ENCODE data around the gene SFMBT1. TPM values are rescaled to one million over a fixed set of nuclear protein-coding genes. Genes with fewer than 3 reads are reported as not detected.

The SFMBT1 gene
- total RNA-seq, 1 experiment from 2014 or later, result 15.1 TPM

DNA sequence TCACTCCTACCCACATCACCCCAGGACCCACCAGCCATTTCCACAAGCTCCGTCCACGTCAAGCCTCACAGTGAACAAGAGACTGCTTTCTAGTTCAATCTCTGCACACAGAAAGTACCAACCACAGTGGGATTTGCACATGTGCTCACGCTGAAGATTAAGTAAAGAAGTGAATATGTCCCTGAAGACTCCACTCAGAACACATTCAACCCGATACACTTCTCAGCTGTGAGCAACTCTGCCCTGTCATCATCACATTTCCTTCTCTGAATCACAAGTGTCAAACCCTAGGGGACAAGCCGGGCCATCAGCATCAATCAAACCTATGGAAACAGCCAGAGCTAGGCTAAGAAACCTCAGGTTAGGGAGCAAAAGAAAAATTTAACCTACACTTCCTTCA lies 150.5 kb downstream of the SFMBT1 start:
- no peaks in the 10 kb centered on the region for H3K27me3 ChIP-seq (replicated peaks)
- peaks cover 19% of the 10 kb centered on the region for H3K4me1 ChIP-seq (replicated peaks)
- no peak for DNase-seq (ENCODE audit: low read depth in 1 of 2, low spot score in 2 of 2)
- H3K27ac ChIP-seq, result no peak overlapping the region
- H3K4me3 ChIP-seq, result no peak overlapping the region
- no peaks in the 10 kb centered on the region for H3K9me3 ChIP-seq (replicated peaks)
- H3K36me3 ChIP-seq, result peaks cover 11% of the 10 kb centered on the region

DNA sequence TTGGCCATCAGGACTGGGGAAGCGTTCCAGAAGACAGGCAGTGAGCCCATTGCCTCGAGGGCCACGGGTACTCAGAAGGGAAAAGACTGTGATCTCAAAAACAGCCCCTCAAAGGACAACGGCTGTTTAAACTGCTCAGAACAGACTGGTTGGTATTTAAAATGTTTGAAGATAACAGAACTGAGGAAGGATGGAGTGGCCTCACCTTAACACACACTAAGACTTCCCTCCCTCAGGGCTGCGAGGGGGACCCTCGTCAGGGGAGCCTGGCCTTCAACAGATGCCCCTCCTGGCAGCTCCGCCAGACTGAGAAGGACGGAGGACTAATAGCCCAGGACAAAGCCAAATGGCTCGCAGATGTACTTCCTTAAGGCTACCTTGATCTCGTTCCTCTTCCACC lies 151.1 kb downstream of the SFMBT1 start:
- Histone ChIP-seq H3K27ac (no peak overlapping the region), H3K4me3 (no peak overlapping the region)

DNA sequence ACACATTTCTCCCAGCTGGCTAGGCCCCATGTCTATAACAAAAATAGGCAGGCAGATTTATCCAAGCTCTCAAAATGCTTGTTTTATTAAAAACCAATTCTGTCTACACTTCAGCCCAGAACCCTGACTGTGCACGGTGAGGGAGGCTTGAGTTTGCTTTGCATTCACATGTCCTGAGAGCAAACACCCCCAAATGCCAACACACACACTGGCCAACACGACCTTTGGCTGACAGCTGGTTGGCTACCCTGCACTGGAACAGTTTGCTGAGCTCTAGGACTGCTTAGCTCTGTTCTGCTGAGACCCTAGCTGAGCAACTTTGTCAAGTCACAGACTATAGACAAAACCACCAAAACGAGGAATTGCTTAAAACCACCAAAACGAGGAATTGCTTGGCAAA lies 152.2 kb downstream of the SFMBT1 start:
- Histone ChIP-seq H3K27ac (no peak overlapping the region), H3K27me3 (replicated peaks) (no peaks in the 10 kb centered on the region), H3K9me3 (replicated peaks) (no peaks in the 10 kb centered on the region), H3K4me3 (no peak overlapping the region), H3K36me3 (peaks cover 11% of the 10 kb centered on the region), H3K4me1 (replicated peaks) (peaks cover 19% of the 10 kb centered on the region)
- no peak for DNase-seq (ENCODE audit: low read depth in 1 of 2, low spot score in 2 of 2)

More for the DNA sequence above, 151.1 kb downstream of the SFMBT1 start:
- no peak for DNase-seq (ENCODE audit: low read depth in 1 of 2, low spot score in 2 of 2)
- Histone ChIP-seq H3K4me1 (replicated peaks) (peaks cover 19% of the 10 kb centered on the region), H3K27me3 (replicated peaks) (no peaks in the 10 kb centered on the region), H3K9me3 (replicated peaks) (no peaks in the 10 kb centered on the region), H3K36me3 (peaks cover 11% of the 10 kb centered on the region)

- Histone ChIP-seq H3K36me3 (peaks cover 11% of the 10 kb centered on the region), H3K27ac (no peak overlapping the region), H3K9me3 (replicated peaks) (no peaks in the 10 kb centered on the region), H3K27me3 (replicated peaks) (no peaks in the 10 kb centered on the region), H3K4me1 (replicated peaks) (peaks cover 16% of the 10 kb centered on the region), H3K4me3 (peak overlapping the region; percentile 15)
- DNase-seq (ENCODE audit: low read depth in 1 of 2, low spot score in 2 of 2), result peak in 1 of 2 experiments; percentile 15
These were observed 153.1 kb downstream of the SFMBT1 start for GRCh38 chr3:52892625-52893311.

GRCh38 chr3:52892290-52892624 lies 153.6 kb downstream of the SFMBT1 start:
- Histone ChIP-seq H3K27me3 (replicated peaks) (no peaks in the 10 kb centered on the region), H3K36me3 (peaks cover 9% of the 10 kb centered on the region), H3K4me1 (replicated peaks) (peaks cover 13% of the 10 kb centered on the region), H3K9me3 (replicated peaks) (no peaks in the 10 kb centered on the region), H3K4me3 (no peak overlapping the region), H3K27ac (no peak overlapping the region)
- no peak for DNase-seq (ENCODE audit: low read depth in 1 of 2, low spot score in 2 of 2)

DNA sequence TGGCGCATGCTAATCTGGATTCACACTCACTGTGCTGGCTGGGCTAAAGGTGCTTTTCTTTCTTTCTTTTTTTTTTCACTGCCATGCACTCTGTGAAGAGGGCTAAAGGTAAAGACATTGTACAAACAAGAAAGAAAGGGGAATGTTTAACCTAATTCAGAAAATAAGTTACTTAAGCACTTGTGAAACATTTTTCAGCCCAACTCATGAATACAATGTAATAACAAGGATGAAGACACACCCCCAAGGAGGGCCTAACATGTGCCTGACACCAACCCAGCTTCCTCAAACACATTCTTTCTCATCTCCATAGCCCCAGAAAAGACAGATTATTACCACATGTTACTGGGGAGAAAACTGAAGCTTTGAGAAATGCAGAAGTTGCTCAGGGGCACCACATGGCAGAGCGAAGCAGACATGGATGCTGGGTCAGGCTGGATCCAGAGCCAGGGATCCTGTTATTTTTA lies 154.2 kb downstream of the SFMBT1 start:
- no peak for DNase-seq (ENCODE audit: low read depth in 1 of 2, low spot score in 2 of 2)
- Histone ChIP-seq H3K4me1 (replicated peaks) (peaks cover 13% of the 10 kb centered on the region), H3K27ac (no peak overlapping the region), H3K4me3 (no peak overlapping the region), H3K27me3 (replicated peaks) (no peaks in the 10 kb centered on the region), H3K36me3 (peaks cover 6% of the 10 kb centered on the region; the same call in 1 of the 2 replicates), H3K9me3 (replicated peaks) (no peaks in the 10 kb centered on the region)

GRCh38 chr3:52891164-52891563 lies 154.7 kb downstream of the SFMBT1 start:
- Histone ChIP-seq H3K4me3 (no peak overlapping the region), H3K27me3 (replicated peaks) (no peaks in the 10 kb centered on the region), H3K4me1 (replicated peaks) (peaks cover 8% of the 10 kb centered on the region), H3K9me3 (replicated peaks) (no peaks in the 10 kb centered on the region), H3K27ac (no peak overlapping the region), H3K36me3 (peaks cover 6% of the 10 kb centered on the region; the same call in 1 of the 2 replicates)
- DNase-seq (ENCODE audit: low read depth in 1 of 2, low spot score in 2 of 2), result no peak

DNA sequence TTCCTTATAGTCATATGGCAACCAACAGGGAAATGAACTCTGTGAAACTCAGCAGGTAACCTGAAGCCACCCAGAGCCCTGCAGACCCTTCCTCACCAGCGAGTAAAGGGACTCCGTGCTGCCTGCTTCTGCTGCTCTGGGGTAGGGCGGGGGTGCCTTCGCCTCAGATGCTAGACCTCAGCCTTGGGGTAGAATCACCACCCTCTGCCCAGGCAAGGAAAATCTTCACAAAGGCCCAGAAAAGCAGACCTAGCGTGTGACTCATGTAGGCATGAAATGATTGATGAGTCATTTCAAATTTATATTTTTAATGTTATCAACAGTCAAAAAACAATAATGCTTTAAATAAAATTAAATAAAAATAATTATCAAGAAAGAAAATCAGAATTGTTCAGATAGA lies 155.1 kb downstream of the SFMBT1 start:
- DNase-seq (ENCODE audit: low read depth in 1 of 2, low spot score in 2 of 2), result no peak
- Histone ChIP-seq H3K9me3 (replicated peaks) (no peaks in the 10 kb centered on the region), H3K4me1 (replicated peaks) (peaks cover 7% of the 10 kb centered on the region; the same call in 1 of the 2 replicates), H3K27ac (no peak overlapping the region), H3K36me3 (peaks cover 6% of the 10 kb centered on the region; the same call in 1 of the 2 replicates), H3K4me3 (no peak overlapping the region), H3K27me3 (replicated peaks) (no peaks in the 10 kb centered on the region)

DNA sequence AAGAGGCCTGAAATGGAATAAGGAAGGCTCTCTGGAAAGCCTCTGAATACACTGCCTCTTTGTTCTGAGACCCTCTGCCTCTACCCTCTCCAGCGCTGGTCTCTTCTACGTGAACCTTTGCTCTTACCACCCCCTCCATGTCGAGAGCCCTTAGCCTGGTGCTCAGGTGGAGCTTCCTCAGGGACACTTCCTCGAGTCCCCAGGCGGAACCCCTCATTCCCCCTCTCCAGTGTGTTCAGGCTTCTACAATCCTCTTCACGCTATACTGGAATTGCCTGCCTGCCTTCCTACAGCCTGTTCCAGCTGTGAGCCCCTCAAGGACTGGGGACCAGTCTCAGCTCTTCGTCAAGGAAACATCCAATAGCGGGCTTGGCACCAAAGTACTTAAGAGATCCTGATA lies 156.0 kb downstream of the SFMBT1 start:
- Histone ChIP-seq H3K36me3 (peaks cover 9% of the 10 kb centered on the region), H3K4me3 (no peak overlapping the region), H3K27ac (no peak overlapping the region), H3K9me3 (replicated peaks) (no peaks in the 10 kb centered on the region), H3K27me3 (replicated peaks) (no peaks in the 10 kb centered on the region), H3K4me1 (replicated peaks) (peaks cover 7% of the 10 kb centered on the region; the same call in 1 of the 2 replicates)
- no peak for DNase-seq (ENCODE audit: low read depth in 1 of 2, low spot score in 2 of 2)

- Histone ChIP-seq H3K4me3 (no peak overlapping the region), H3K27ac (no peak overlapping the region), H3K27me3 (replicated peaks) (no peaks in the 10 kb centered on the region), H3K36me3 (peaks cover 10% of the 10 kb centered on the region), H3K9me3 (replicated peaks) (no peaks in the 10 kb centered on the region), H3K4me1 (replicated peaks) (peaks cover 2% of the 10 kb centered on the region; the same call in 1 of the 2 replicates)
- DNase-seq (ENCODE audit: low read depth in 1 of 2, low spot score in 2 of 2), result no peak
These were observed 158.7 kb downstream of the SFMBT1 start for GRCh38 chr3:52887166-52887565.

GRCh38 chr3:52886049-52886730 lies 159.7 kb downstream of the SFMBT1 start:
- no peak overlapping the region for H3K4me3 ChIP-seq
- no peak overlapping the region for H3K27ac ChIP-seq
- H3K9me3 ChIP-seq (replicated peaks), result no peaks in the 10 kb centered on the region
- no peaks in the 10 kb centered on the region for H3K27me3 ChIP-seq (replicated peaks)
- peaks cover 6% of the 10 kb centered on the region; the same call in 1 of the 2 replicates for H3K36me3 ChIP-seq
- no peaks in the 10 kb centered on the region for H3K4me1 ChIP-seq (replicated peaks)
- no peak for DNase-seq (ENCODE audit: low read depth in 1 of 2, low spot score in 2 of 2)

GRCh38 chr3:52882377-52882776 lies 163.5 kb downstream of the SFMBT1 start:
- no peaks in the 10 kb centered on the region for H3K4me1 ChIP-seq (replicated peaks)
- no peak overlapping the region for H3K27ac ChIP-seq
- peaks cover 6% of the 10 kb centered on the region; the same call in 1 of the 2 replicates for H3K36me3 ChIP-seq
- H3K27me3 ChIP-seq (replicated peaks), result no peaks in the 10 kb centered on the region
- no peak for DNase-seq (ENCODE audit: low read depth in 1 of 2, low spot score in 2 of 2)
- H3K9me3 ChIP-seq (replicated peaks), result no peaks in the 10 kb centered on the region
- H3K4me3 ChIP-seq, result no peak overlapping the region

DNA sequence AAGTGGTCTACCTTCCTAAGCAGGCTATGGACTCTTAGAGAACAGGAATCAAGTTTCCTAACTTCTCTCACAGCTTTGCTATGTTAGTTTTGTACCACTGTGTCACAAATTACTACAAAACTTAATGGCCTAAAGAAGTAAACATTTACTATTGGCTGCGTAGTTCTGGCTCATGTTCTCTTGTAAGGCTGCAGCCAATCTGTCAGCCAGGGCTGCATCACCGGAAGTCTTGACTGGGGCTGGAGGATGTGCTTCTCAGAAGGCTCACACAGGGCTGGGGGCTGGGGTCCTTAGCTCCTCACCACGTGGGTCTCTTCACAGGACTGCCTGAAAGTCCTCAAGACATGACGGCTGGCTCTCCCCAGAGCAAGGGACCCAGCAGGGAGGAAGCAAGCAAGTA lies 164.0 kb downstream of the SFMBT1 start:
- peaks cover 6% of the 10 kb centered on the region; the same call in 1 of the 2 replicates for H3K36me3 ChIP-seq
- no peaks in the 10 kb centered on the region for H3K4me1 ChIP-seq (replicated peaks)
- H3K4me3 ChIP-seq, result no peak overlapping the region
- no peak overlapping the region for H3K27ac ChIP-seq
- DNase-seq (ENCODE audit: low read depth in 1 of 2, low spot score in 2 of 2), result no peak
- H3K27me3 ChIP-seq (replicated peaks), result no peaks in the 10 kb centered on the region
- no peaks in the 10 kb centered on the region for H3K9me3 ChIP-seq (replicated peaks)

- no peaks in the 10 kb centered on the region for H3K4me1 ChIP-seq (replicated peaks)
- no peaks in the 10 kb centered on the region for H3K9me3 ChIP-seq (replicated peaks)
- no peak overlapping the region for H3K27ac ChIP-seq
- H3K4me3 ChIP-seq, result no peak overlapping the region
- no peak for DNase-seq (ENCODE audit: low read depth in 1 of 2, low spot score in 2 of 2)
- H3K36me3 ChIP-seq, result peaks cover 6% of the 10 kb centered on the region; the same call in 1 of the 2 replicates
- H3K27me3 ChIP-seq (replicated peaks), result no peaks in the 10 kb centered on the region
These were observed 165.4 kb downstream of the SFMBT1 start for GRCh38 chr3:52880474-52880873.

Measured in SJSA1 (cell line).